Central memory CD4-positive, alpha-beta T cell (primary cell): Measurements from ENCODE around the gene SZRD1.

Source experiments
- DNase-seq: peaks from one replicate; pipeline ENCODE4 v3.0.0; 2022

SZRD1 gene

GRCh38 chr1:16367968-16368890, 1.2 kb downstream of the SZRD1 start:
- DNase-seq, result no peak

- DNase-seq, result no peak
Measured at GRCh38 chr1:16369821-16370220, 2.8 kb downstream of the SZRD1 start.

GRCh38 chr1:16371725-16372124, 4.7 kb downstream of the SZRD1 start:
- no peak for DNase-seq

GRCh38 chr1:16372535-16373285, 5.7 kb downstream of the SZRD1 start:
- DNase-seq, result no peak

GRCh38 chr1:16374266-16374665, 7.2 kb downstream of the SZRD1 start:
- DNase-seq, result no peak

GRCh38 chr1:16375521-16376340, 8.7 kb downstream of the SZRD1 start:
- no peak for DNase-seq

- no peak for DNase-seq
Measured at GRCh38 chr1:16376971-16377370, 9.9 kb downstream of the SZRD1 start.

- DNase-seq, result no peak
Measured at GRCh38 chr1:16378443-16378842, 11.4 kb downstream of the SZRD1 start.

- DNase-seq, result no peak
Measured at GRCh38 chr1:16380868-16381267, 13.8 kb downstream of the SZRD1 start.

GRCh38 chr1:16383888-16384287, 16.8 kb downstream of the SZRD1 start:
- no peak for DNase-seq

GRCh38 chr1:16385659-16386453, 18.8 kb downstream of the SZRD1 start:
- DNase-seq, result no peak

GRCh38 chr1:16386454-16387113, 19.5 kb downstream of the SZRD1 start:
- no peak for DNase-seq

- no peak for DNase-seq
Measured at GRCh38 chr1:16387201-16388188, 20.5 kb downstream of the SZRD1 start.

GRCh38 chr1:16391411-16391810, 24.4 kb downstream of the SZRD1 start:
- no peak for DNase-seq

GRCh38 chr1:16392740-16393569, 25.9 kb downstream of the SZRD1 start:
- DNase-seq, result no peak

- DNase-seq, result no peak
Measured at GRCh38 chr1:16393570-16394521, 26.8 kb downstream of the SZRD1 start.

- DNase-seq, result no peak
Measured at GRCh38 chr1:16394977-16395376, 27.9 kb downstream of the SZRD1 start.

- DNase-seq, result no peak
Measured at GRCh38 chr1:16396591-16396990, 29.5 kb downstream of the SZRD1 start.
